ENCODE measurements around the gene GAR1.
"Not testable (repeated sequence)": the region's sequence is repeated elsewhere in the genome, so short reads cannot be mapped to it uniquely, and the experiment has no call there.

GAR1 gene

GRCh38 chr4:109847896-109848442 is 32.4 kb downstream of the GAR1 start, which contains the start of gene LRIT3:
Gene LRIT3 (plus strand): TSS chr4:109848107. CDS start chr4:109848202, 95 bp downstream.
- DNase-seq, result no peak

- DNase-seq, result no peak
These were observed 32.9 kb downstream of the GAR1 start for GRCh38 chr4:109848501-109848900.

- no peak for DNase-seq
These were observed 35.0 kb downstream of the GAR1 start for GRCh38 chr4:109850601-109851000.

GRCh38 chr4:109859426-109860300 is 44.1 kb downstream of the GAR1 start:
- not testable (repeated sequence) for DNase-seq

- no peak for DNase-seq
These were observed 45.7 kb downstream of the GAR1 start for GRCh38 chr4:109861271-109861670.

- no peak for DNase-seq
These were observed 46.5 kb downstream of the GAR1 start for GRCh38 chr4:109861916-109862511.

GRCh38 chr4:109864134-109864533 is 48.6 kb downstream of the GAR1 start:
- no peak for DNase-seq

- DNase-seq, result no peak
These were observed 54.5 kb downstream of the GAR1 start for GRCh38 chr4:109870061-109870460.

- no peak for DNase-seq
These were observed 56.5 kb downstream of the GAR1 start for GRCh38 chr4:109872065-109872464.

- DNase-seq, result no peak
These were observed 57.5 kb downstream of the GAR1 start for GRCh38 chr4:109872950-109873656.

GRCh38 chr4:109873791-109874514 is 58.4 kb downstream of the GAR1 start:
- DNase-seq, result no peak
